Stimulated activated naive CD4-positive, alpha-beta T cell treated with Interleukin-2 at 50 U/mL for 16 hours (primary cell): ENCODE data around the gene COX4I1.
"Not testable (repeated sequence)": the region's sequence is repeated elsewhere in the genome, so short reads cannot be mapped to it uniquely, and the experiment has no call there.

Experiments used
- DNase-seq: peaks from one replicate; lab custom pipeline; 2025; lab: John Stamatoyannopoulos, UW

Gene COX4I1

DNA sequence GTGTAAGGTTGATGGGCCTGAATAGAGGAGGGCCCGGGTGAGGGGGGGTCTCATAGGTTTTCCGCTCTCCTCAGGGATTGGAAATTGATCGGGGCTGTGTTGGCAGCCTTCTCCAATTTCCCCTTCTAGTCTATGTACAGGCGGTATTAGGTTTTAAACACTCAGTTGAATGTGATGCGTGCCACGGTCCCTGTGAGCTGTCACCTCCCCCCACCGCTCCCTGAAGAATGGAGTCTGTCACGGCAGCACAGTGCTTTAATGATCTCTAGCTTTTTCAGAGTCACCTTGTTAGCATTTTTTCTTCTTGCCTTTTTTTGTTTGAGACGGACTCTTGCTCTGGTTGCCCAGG, 800 bp downstream of the COX4I1 start:
- peak; percentile 60 for DNase-seq

DNA sequence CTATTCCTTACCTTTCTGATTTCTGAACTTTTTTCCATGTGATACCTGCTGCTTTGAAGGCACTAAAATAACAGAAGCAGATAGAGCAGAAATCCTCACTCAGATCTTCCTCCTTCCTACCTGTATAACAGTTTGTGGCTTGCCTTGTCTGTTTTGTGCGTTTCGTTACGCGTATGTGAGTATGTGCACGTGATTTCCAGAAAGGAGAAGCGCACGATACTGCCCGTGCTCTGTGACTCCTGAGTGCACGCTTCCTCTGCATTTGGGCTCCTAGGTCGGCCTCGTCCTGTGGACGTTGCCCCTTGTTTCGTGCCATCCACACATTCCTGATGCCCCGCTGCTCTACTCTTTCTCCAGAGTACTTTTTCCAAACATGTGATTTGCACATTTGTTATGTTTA, 4.1 kb downstream of the COX4I1 start:
- DNase-seq = no peak

DNA sequence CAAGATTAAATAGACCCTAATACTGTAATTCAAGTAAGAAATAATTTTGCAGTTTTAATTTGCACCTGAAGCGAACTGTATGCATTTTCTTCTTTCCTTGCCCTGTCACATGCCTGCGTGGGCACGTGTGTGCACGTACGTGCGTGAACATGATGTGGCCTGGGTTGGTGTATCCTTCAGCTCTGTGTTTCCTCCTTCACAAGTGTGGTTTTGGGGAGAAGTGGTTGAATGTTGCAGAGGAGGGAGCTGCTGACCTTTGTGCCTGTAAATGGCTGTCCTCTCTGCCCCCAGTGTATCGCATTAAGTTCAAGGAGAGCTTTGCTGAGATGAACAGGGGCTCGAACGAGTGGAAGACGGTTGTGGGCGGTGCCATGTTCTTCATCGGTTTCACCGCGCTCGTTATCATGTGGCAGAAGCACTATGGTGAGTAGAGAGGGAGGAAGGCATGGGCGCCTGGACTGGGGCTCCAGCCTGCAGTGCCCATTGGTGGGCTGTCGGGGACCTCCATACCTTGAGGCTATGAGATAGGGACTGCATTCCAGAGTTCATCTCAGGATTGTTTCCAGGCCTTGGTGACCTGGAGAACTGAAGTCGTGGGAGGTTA, 6.0 kb downstream of the COX4I1 start:
- no peak for DNase-seq

DNA sequence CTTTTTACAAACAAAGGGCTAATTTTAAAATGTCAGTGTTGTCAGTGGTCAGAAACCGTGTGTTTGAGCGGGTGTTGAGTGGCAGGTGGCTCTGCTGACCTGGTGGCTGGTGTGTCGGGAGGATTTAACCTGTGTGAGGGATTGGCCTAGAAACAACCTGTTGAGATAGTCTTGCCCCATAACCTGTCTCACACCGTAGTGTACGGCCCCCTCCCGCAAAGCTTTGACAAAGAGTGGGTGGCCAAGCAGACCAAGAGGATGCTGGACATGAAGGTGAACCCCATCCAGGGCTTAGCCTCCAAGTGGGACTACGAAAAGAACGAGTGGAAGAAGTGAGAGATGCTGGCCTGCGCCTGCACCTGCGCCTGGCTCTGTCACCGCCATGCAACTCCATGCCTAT, 7.0 kb downstream of the COX4I1 start:
- DNase-seq = no peak

- DNase-seq = not testable (repeated sequence)
These were observed 7.8 kb downstream of the COX4I1 start for GRCh38 chr16:85807340-85807739.

- DNase-seq = not testable (repeated sequence)
These were observed 8.6 kb downstream of the COX4I1 start for GRCh38 chr16:85808104-85808503.

- no peak for DNase-seq
These were observed 9.4 kb downstream of the COX4I1 start for GRCh38 chr16:85808926-85809325.

- no peak for DNase-seq
These were observed 10.2 kb downstream of the COX4I1 start for GRCh38 chr16:85809645-85810044.

- DNase-seq = no peak
These were observed 10.7 kb downstream of the COX4I1 start for GRCh38 chr16:85810097-85810741.

DNA sequence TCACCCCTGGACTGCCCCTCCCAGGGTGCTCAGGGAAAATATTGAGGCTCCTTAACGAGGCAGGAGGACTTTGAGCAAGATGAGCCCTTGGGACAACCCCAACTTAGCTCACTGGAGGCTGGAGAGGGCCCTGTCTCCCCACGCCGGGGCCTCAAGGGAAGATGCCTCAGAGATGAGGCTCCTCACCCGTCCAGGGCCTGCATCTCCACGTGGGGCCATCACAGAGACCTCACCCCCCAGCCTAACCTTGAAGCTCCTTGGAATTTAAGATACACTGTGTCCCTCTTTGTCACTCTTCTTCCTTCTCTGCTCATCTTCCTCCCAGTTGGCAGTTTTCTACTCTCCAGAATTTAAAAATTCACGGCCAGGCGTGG, 11.2 kb downstream of the COX4I1 start:
- DNase-seq = no peak

GRCh38 chr16:85812031-85812807, 12.7 kb downstream of the COX4I1 start:
- DNase-seq = no peak

- DNase-seq = no peak
These were observed 13.6 kb downstream of the COX4I1 start for GRCh38 chr16:85812811-85813700.

- DNase-seq = no peak
These were observed 16.7 kb downstream of the COX4I1 start for GRCh38 chr16:85816159-85816558.

DNA sequence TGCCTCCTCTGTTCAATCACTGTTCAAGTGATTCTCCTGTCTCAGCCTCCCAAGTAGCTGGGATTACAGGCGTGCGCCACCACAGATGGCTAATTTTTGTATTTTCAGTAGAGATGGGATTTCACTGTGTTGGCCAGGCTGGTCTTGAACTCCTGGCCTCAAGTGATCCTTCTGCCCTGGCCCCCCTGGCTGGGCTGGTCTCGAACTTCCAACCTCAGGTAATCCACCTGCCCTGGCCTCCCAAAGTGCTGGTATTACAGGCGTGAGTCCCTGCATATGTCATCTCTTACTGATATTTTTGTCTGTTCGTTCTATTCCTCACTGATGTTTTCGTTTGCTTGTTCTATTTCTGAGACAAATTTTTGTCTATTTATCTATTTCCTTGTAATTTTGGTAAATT, 17.7 kb downstream of the COX4I1 start:
- DNase-seq = not testable (repeated sequence)

DNA sequence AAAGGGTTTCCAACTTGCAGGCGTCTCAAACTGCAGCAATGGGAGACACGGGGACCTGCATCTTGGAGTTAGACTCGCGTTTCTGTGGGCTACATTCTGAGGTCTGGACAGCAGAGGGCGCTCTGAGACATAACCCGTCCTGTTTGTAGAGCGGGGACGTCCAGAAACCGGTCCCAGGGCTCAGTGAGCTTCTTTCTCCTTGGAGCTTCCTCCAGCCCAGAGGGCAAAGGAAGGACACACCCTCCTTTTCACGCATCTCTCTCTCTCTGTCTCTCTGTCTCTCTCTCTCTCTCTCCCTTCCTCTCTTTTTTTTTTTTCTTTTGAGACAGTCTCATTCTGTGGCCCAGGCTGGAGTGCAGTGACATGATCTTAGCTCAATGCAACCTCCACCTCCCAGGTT, 19.8 kb downstream of the COX4I1 start:
- peak; percentile 79 for DNase-seq

- no peak for DNase-seq
These were observed 20.3 kb downstream of the COX4I1 start for GRCh38 chr16:85819771-85820170.

- DNase-seq = no peak
These were observed 21.3 kb downstream of the COX4I1 start for GRCh38 chr16:85820604-85821372.

- peak; percentile 59 for DNase-seq
These were observed 22.1 kb downstream of the COX4I1 start for GRCh38 chr16:85821390-85822135.

GRCh38 chr16:85822145-85822544, 22.6 kb downstream of the COX4I1 start:
- no peak for DNase-seq

- no peak for DNase-seq
These were observed 23.9 kb downstream of the COX4I1 start for GRCh38 chr16:85823328-85823920.
